GM12878 (cell line): ENCODE data around the gene PCNX4. TPM values are rescaled to one million over a fixed set of nuclear protein-coding genes. Genes with fewer than 3 reads are reported as not detected.
A peak's percentile ranks its signal among the peaks of the same experiment; 100 is the strongest.

Source experiments
- ATAC-seq: fragments of 200-7000 bp; cut with Tn5 transposase; 3 replicates; pipeline ENCODE4 v1.9.1; 2020; ENCODE audit warnings: mild to moderate bottlenecking, moderate library complexity
- BruUV-seq: library from RNA; stranded (reverse); fragments of 400-500 nt; replicated peaks from 2 replicates; lab custom pipeline; 2021; lab: Mats Ljungman, UMichigan
- CTCF ChIA-PET: fragments of 300-600 bp; sonication (Branson Sonifier 250); formaldehyde crosslinking; extraction: SDS; loops from one replicate; lab custom pipeline; 2021; ENCODE audit warnings: inconsistent platforms; lab: Yijun Ruan, JAX
- POLR2A ChIA-PET: fragments of 350-600 bp; formaldehyde crosslinking; extraction: SDS; loops from one replicate; lab custom pipeline; 2021; ENCODE audit warnings: inconsistent platforms; lab: Charles Lee
- RAD21 ChIA-PET: fragments of 300-600 bp; sonication (Branson Sonifier 250); formaldehyde crosslinking; loops from one replicate; lab custom pipeline; 2023; ENCODE audit warnings: antibody characterized with exemption; ENCODE audit not compliant: unreplicated experiment; lab: Charles Lee
- SMC1A ChIA-PET: fragments of 300-600 bp; sonication (Branson Sonifier 250); formaldehyde crosslinking; loops from one replicate; lab custom pipeline; 2023; ENCODE audit not compliant: unreplicated experiment, uncharacterized antibody; lab: Charles Lee
- DNase-seq: peaks from one replicate; pipeline ENCODE4 v3.0.0-alpha.2; 2011; ENCODE audit warnings: low read depth, low spot score
- FAIRE-seq: peaks from 3 replicates; lab custom pipeline; 2011; peaks lifted over from hg19 to GRCh38; lab: Jason Lieb, UNC
- H2AFZ ChIP-seq: 2 replicates; pipeline ENCODE4 v1.6.0; 2011; ENCODE audit warnings: low read depth, low read length, control low read depth; ENCODE audit not compliant: control insufficient read depth
- H3K27ac ChIP-seq: 2 replicates; pipeline ENCODE4 v1.5.1; 2011; ENCODE audit warnings: control low read depth; ENCODE audit not compliant: control insufficient read depth, insufficient read depth
- H3K27me3 ChIP-seq, 2 experiments: replicated peaks in 1 of 2; 2 replicates each; pipeline versions ENCODE4 v1.6.0 to v1.6.1; 2011; ENCODE audit warnings: low read length in 1 of 2; ENCODE audit not compliant: control insufficient read depth in 2 of 2, insufficient read depth in 2 of 2
- H3K36me3 ChIP-seq, 2 experiments: 2 replicates each; pipeline ENCODE4 v1.5.1; 2011; ENCODE audit warnings: low read length in 1 of 2; ENCODE audit not compliant: control insufficient read depth in 2 of 2, insufficient read depth in 2 of 2
- H3K4me1 ChIP-seq: 2 replicates; pipeline ENCODE4 v1.6.1; 2011; ENCODE audit warnings: mild to moderate bottlenecking, low read length, moderate library complexity, mixed read lengths; ENCODE audit not compliant: control insufficient read depth, insufficient read depth
- H3K4me2 ChIP-seq: 2 replicates; pipeline ENCODE4 v1.6.0; 2011; ENCODE audit warnings: control low read depth; ENCODE audit not compliant: control insufficient read depth, insufficient read depth
- H3K4me3 ChIP-seq: fragments of 200-600 bp; sonication (generic); 2 replicates; pipeline ENCODE4 v1.5.1; 2016
- H3K79me2 ChIP-seq: 2 replicates; pipeline ENCODE4 v1.6.0; 2011; ENCODE audit warnings: low read length; ENCODE audit not compliant: control insufficient read depth, insufficient read depth
- H3K9ac ChIP-seq: 2 replicates; pipeline ENCODE4 v1.8.0; 2011; ENCODE audit warnings: low read length, control low read depth, mixed read lengths; ENCODE audit not compliant: control insufficient read depth, insufficient read depth
- H3K9me3 ChIP-seq: replicated peaks from 3 replicates; pipeline ENCODE4 v1.5.1; 2011; ENCODE audit warnings: mild to moderate bottlenecking, low read length; ENCODE audit not compliant: control insufficient read depth, insufficient read depth
- H4K20me1 ChIP-seq: 2 replicates; pipeline ENCODE4 v1.6.0; 2011; ENCODE audit not compliant: control insufficient read depth, insufficient read depth
- BMI1 ChIP-seq: fragments of 450-650 bp; IDR thresholded peaks from 2 replicates; pipeline ENCODE4 v1.6.1; 2016; ENCODE audit warnings: mild to moderate bottlenecking, moderate library complexity, borderline replicate concordance
- ELK1 ChIP-seq: IDR thresholded peaks from 2 replicates; pipeline ENCODE4 v1.6.1; 2012; ENCODE audit warnings: low read depth, low read length, improper control_type of control experiment
- HCFC1 ChIP-seq: fragments of 150-350 bp; IDR thresholded peaks from 2 replicates; pipeline ENCODE4 v1.6.1; 2014; ENCODE audit warnings: low read length
- HDGF ChIP-seq: fragments of 450-650 bp; IDR thresholded peaks from 2 replicates; pipeline ENCODE4 v1.6.1; 2016; ENCODE audit warnings: antibody characterized with exemption
- IKZF2 ChIP-seq, 2 experiments: fragments of 450-650 bp; IDR thresholded peaks; 2 replicates each; pipeline ENCODE4 v1.6.1; 2017; ENCODE audit warnings: mild to moderate bottlenecking in 2 of 2, moderate library complexity in 2 of 2
- KAT2A ChIP-seq: conservative IDR thresholded peaks from 2 replicates; pipeline ENCODE4 v1.6.1; 2011; ENCODE audit warnings: low read depth, low read length; ENCODE audit not compliant: control insufficient read depth
- MTA2 ChIP-seq: fragments of 450-650 bp; IDR thresholded peaks from 2 replicates; pipeline ENCODE4 v1.6.1; 2016; ENCODE audit warnings: low read depth, mild to moderate bottlenecking, moderate library complexity
- MXI1 ChIP-seq: fragments of 150-350 bp; IDR thresholded peaks from 2 replicates; pipeline ENCODE4 v1.6.1; 2011; ENCODE audit warnings: low read depth, mild to moderate bottlenecking, inconsistent platforms, low read length, improper control_type of control experiment
- NBN ChIP-seq: fragments of 450-650 bp; IDR thresholded peaks from 2 replicates; pipeline ENCODE4 v1.6.1; 2016
- NKRF ChIP-seq: fragments of 450-650 bp; conservative IDR thresholded peaks from 2 replicates; pipeline ENCODE4 v1.6.1; 2017; ENCODE audit warnings: mild to moderate bottlenecking, moderate library complexity
- POLR2A ChIP-seq: IDR thresholded peaks from 2 replicates; pipeline ENCODE4 v1.6.1; 2011; ENCODE audit warnings: low read depth, mild to moderate bottlenecking, low read length
- RAD21 ChIP-seq: IDR thresholded peaks from 2 replicates; pipeline ENCODE4 v1.6.1; 2011; ENCODE audit warnings: mild to moderate bottlenecking, low read depth, low read length, moderate library complexity; ENCODE audit not compliant: insufficient read depth
- RAD51 ChIP-seq: fragments of 450-650 bp; IDR thresholded peaks from 2 replicates; pipeline ENCODE4 v1.6.1; 2016; ENCODE audit warnings: moderate library complexity, mild to moderate bottlenecking, inconsistent platforms
- RUNX3 ChIP-seq: IDR thresholded peaks from 2 replicates; pipeline ENCODE4 v1.6.1; 2012; ENCODE audit warnings: low read length, inconsistent platforms
- STAT1 ChIP-seq: fragments of 450-650 bp; conservative IDR thresholded peaks from 2 replicates; pipeline ENCODE4 v1.6.1; 2014; ENCODE audit warnings: antibody characterized with exemption, mild to moderate bottlenecking
- YBX1 ChIP-seq: fragments of 450-650 bp; IDR thresholded peaks from 2 replicates; pipeline ENCODE4 v1.6.1; 2016; ENCODE audit warnings: antibody characterized with exemption
- ZBTB40 ChIP-seq: fragments of 450-650 bp; IDR thresholded peaks from 2 replicates; pipeline ENCODE4 v1.6.1; 2016; ENCODE audit warnings: mild to moderate bottlenecking, moderate library complexity, borderline replicate concordance
- ZNF207 ChIP-seq: fragments of 450-650 bp; IDR thresholded peaks from 2 replicates; pipeline ENCODE4 v1.6.1; 2014; ENCODE audit warnings: antibody characterized with exemption, mild to moderate bottlenecking, borderline replicate concordance
- ZNF622 ChIP-seq: fragments of 450-650 bp; IDR thresholded peaks from 2 replicates; pipeline ENCODE4 v1.6.1; 2017; ENCODE audit warnings: mild to moderate bottlenecking, inconsistent platforms
- WGBS: methylation state at CpG from one replicate; pipeline ENCODE4 v1.1.6; 2016; ENCODE audit warnings: low lambda C conversion rate; ENCODE audit not compliant: insufficient replicate concordance, insufficient coverage; ENCODE audit errors: missing lambda C conversion rate; 5-methylcytosine and 5-hydroxymethylcytosine counted together
- in situ Hi-C: fragments of 300-500 bp; cut with MboI; formaldehyde crosslinking; loops from 9 replicates; pipeline ENCODE4 v1.14.3; 2018; ENCODE audit warnings: mixed read lengths
- intact Hi-C: fragments of 100-400 bp; cut with micrococcal nuclease; formaldehyde crosslinking; loops from one replicate; pipeline ENCODE4 v1.14.2; 2022; ENCODE audit not compliant: unreplicated experiment
- polyA plus RNA-seq, 11 experiments: library from polyadenylated mRNA; depleted of rRNA in 4 of 11; unstranded in 6 of 11; stranded (reverse) in 5 of 11; fragments of >200 nt; fragmentation: Nextera tagmentation in 4 of 11; fragmentation: Illumina TruSeq in 1 of 11; extraction: Ambion mirVana in 4 of 11; extraction: Trizol in 1 of 11; gene quantifications; 1 replicate in 1 of 11; 2 replicates in 10 of 11; pipeline versions ENCODE4 v1.2.1 to v1.2.3, GENCODE V29; 2011 to 2016; ENCODE audit warnings: inconsistent platforms in 2 of 11, missing spikeins in 2 of 11, low read depth in 1 of 11
- total RNA-seq, 4 experiments: library from RNA; depleted of rRNA in 3 of 4; stranded (reverse); fragments of >200 nt in 3 of 4; fragmentation: Illumina TruSeq in 1 of 4; extraction: Trizol in 1 of 4; gene quantifications; 2 replicates each; pipeline versions ENCODE4 v1.2.1 to v1.2.3, GENCODE V29; 2013 to 2021

PCNX4 gene
- total and polyA plus RNA-seq, 10 of the 15 experiments (the other 5 are each of a cell fraction or from before 2014, with no cell fraction given): 13.8 to 56.6 (median 39.4) TPM

- ChIA-PET POLR2A (interaction anchor here (0.7 to 19.5 kb wide), 7 partner anchors 9 to 136 kb away, joined by 3 to 241 read pairs (median 6); no protein-coding TSS in a partner anchor), SMC1A (interaction anchor here (0.6 to 8.4 kb wide), 31 partner anchors 10 to 367 kb away, joined by 3 to 60 read pairs (median 4); partner anchors contain the start of gene PPM1A), CTCF (interaction anchor here (0.6 to 6.7 kb wide), 27 partner anchors 9 to 367 kb away, joined by 3 to 61 read pairs (median 5); partner anchors contain the start of genes DHRS7 and PPM1A), RAD21 (interaction anchor here (0.9 to 3.3 kb wide), 24 partner anchors 7 to 430 kb away, joined by 3 to 22 read pairs (median 5); no protein-coding TSS in a partner anchor)
- no peaks in the 10 kb centered on the region for H3K27me3 ChIP-seq
- no peak overlapping the region for H3K27ac ChIP-seq
- H3K9ac ChIP-seq: no peak overlapping the region
- 96% methylated on average over 5 of the region's 5 CpGs for WGBS
- peaks cover 11% of the 10 kb centered on the region; the same call in 2 of the 3 replicates for H3K9me3 ChIP-seq
- in situ Hi-C loops: no loop called here
- ATAC-seq (peak; percentile 88), DNase-seq (no peak), FAIRE-seq (no peak)
- H3K4me3 ChIP-seq: no peak overlapping the region
- H3K4me2 ChIP-seq: no peak overlapping the region
- intact Hi-C loops: loop anchor here (2.0 kb wide), 1 partner anchor 136 kb away; no protein-coding TSS in a partner anchor
- no peak overlapping the region for H2AFZ ChIP-seq
- no peaks in the 10 kb centered on the region for H4K20me1 ChIP-seq
- no peaks in the 10 kb centered on the region for H3K36me3 ChIP-seq
- no peaks in the 10 kb centered on the region for H3K79me2 ChIP-seq
- H3K4me1 ChIP-seq: peaks cover 10% of the 10 kb centered on the region
- no TSS peak for BruUV-seq
- TF ChIP-seq ZNF207 (0 out of 2 replicates have a peak, but pooled peaks have one; percentile 54), HCFC1 (no peak), YBX1 (no peak), RUNX3 (no peak), NBN (no peak), RAD21 (peak; percentile 91), MXI1 (no peak), POLR2A (no peak), ZBTB40 (no peak), KAT2A (no peak), MTA2 (no peak), NKRF (no peak), ELK1 (no peak), BMI1 (no peak), STAT1 (no peak), HDGF (no peak), IKZF2 (IDR thresholded peaks at IDR 0.05) (no peak), RAD51 (no peak), ZNF622 (no peak)
These were observed 103.6 kb downstream of the PCNX4 start for GRCh38 chr14:60195179-60195810.
